NAMALWA (cell line): Measurements from ENCODE around the gene PPIH.
"Not testable (repeated sequence)": the region's sequence is repeated elsewhere in the genome, so short reads cannot be mapped to it uniquely, and the experiment has no call there.

Experiments
- DNase-seq: peaks from one replicate; pipeline ENCODE4 v3.0.0-alpha.2; 2015; ENCODE audit warnings: low spot score

Gene PPIH

GRCh38 chr1:42682739-42683531 is 24.7 kb downstream of the PPIH start:
- DNase-seq = peak; percentile 71

DNA sequence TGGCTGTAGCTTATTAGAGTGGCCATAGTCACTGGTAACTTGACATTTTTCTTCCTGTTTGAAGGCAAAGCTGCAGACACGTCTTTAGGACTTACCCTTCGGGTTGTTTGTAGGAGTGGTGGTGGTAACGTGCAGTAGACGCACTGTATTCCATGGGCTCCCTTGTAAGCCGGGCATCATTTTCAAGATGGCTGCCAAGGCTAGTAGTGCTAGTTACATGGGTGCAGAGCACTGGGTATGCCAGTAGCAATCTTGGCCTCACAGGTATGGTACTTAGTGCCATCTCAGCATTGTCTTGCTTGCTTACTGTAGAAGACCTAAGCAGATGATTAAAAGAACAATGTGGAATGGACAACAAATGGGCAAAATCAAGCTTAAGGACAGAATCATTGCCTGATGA is 25.9 kb downstream of the PPIH start:
- peak; percentile 61 for DNase-seq

DNA sequence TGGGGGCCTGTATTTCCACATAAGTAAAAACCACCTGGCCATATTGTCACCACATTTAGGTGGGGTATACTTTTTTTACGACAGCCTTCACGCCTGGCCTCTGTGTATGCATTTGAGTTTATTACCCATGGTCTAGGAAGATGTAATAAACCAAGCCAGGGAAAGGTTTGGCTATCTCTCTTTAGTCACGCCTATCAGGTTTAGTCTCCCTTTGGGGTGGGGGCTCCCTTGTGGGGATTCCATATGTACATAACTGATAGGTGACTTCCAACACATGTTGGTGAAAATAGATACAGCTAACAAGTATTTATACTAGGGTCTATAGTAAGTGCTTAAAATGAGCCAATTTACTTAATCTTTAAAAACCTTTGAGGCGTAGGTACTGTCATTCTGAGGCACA is 28.2 kb downstream of the PPIH start:
- DNase-seq = no peak

- no peak for DNase-seq
Measured at GRCh38 chr1:42689912-42690311, 31.7 kb downstream of the PPIH start.

DNA sequence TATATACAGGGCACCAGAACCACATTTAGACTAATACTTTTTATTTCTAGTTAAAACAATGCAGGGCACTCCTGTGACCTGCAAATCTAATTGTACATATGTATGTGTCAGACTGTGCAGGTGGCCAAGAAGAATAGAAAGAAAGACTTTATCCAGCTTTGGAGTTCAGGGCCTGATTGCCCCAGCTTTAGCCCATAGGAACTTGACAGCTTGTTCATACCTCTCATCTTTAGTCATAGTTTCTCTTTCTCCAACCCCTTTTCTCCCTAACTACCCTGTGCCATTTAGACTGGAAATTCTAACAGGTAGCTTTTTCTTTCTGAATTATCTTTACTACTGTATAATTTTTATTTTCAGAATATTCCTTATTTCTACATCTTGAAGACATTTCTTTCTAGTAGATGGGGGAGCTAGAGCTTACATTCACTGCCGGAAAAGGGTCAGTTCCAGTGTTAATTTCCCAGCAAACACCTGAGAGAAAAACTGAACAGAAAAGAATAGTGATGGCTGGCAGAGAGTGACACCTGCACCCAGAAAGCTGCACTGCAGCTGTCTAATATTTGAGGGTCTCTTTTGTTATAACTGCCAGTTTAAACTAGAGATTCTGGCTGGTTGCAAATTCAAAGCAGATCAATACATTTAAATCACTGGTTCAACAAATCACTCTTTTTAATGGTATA is 32.4 kb downstream of the PPIH start:
- DNase-seq = no peak

GRCh38 chr1:42691157-42691498 is 32.9 kb downstream of the PPIH start:
- no peak for DNase-seq

DNA sequence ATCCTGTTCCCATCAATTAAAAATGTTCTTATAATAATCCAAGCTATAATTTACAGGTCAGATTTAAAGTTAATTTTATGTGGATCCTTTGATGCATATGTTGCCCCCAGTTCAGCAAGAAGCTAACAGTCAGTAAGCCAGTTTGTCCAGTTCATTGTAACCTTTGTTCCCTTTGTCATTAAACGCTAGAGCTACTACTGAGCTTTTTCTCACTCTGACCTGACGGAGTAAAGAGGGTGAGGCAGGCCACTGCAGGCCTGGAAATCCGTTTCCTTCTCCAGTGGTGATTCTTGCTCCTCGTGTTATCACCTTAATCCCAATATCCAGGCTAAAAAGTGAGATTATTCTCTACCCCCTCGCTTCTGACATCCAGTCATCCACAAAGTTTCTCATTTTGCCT is 34.2 kb downstream of the PPIH start:
- no peak for DNase-seq

DNA sequence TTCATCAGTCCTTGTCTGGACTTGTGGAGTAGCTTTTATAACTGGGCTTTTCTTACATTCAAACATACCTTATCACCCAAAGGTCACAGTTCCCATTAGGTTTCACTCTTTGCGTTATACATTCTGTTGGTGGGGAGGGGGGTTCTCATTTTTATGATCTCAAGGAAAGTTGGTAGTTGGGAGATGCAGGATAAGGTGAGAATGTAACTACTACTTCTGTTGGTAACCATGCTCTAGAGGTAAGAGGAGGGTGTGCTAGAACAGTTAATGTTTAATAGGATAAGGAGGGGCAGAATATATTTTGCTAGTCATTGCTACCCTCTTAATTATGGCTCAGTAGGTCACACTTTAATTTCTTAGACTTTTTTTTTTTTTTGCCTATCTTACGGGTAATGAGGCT is 34.7 kb downstream of the PPIH start:
- no peak for DNase-seq

DNA sequence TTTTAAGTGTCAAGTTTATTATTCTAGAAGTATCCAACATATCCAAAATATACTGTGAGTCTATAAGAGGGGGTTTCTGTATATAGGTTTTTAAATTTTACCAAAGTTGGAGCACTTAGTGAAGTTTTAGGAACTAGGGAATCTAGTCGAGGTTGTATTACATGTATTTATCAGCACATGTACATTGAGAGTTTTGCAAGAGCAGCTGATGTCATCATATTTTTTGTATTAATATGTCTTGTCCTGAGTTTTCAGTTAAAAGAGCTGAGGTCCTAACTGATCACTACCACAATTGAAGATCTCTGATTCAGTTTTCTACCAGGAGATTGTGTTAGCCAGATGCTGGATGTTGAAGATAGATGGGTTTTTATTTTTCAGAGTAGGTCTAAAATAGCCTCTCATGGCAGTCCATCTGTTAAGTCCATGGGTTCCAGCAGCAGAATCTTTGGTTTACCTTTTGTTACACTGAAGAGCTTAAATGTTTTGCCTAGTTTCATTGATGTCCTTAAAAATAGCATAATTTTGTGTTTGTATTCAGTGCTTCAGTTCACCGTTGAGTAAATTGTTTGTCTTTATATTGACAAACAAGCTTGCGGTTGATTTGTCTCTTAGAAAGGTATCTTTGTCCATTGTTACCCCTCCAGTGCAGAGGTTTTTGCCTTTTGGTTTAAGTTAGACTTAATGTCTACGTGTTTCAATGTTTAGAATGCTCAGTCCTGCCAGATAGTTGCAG is 40.0 kb downstream of the PPIH start:
- DNase-seq = no peak

- DNase-seq = no peak
Measured at GRCh38 chr1:42700006-42700405, 41.8 kb downstream of the PPIH start.

DNA sequence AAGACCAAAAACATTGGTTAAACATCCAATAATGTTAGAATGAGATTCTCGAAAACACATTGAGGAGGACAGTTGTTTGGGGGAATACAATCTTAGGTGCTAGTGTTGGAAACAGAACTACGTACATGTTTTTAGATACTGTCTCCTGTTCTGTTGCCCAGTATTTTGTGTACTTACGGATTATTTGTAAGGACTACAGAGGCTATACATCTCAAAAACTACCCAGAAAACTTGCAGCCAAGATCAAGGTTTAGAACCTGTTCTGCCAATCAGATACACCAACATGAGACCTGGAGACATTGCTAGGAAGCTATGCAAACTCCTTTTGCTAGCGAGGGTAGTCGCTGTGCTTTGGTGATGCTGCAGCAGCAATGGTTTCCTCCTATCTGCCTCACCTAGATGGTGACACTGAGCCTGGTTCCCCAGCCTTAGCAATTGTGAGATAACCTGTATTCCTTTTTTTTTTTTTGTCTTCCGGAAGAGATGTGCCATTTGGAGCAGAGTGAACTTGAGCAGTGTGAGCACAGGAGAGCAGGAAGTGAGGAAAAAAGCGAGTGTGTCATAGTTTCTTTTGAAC is 45.8 kb downstream of the PPIH start:
- peak; percentile 25 for DNase-seq

DNA sequence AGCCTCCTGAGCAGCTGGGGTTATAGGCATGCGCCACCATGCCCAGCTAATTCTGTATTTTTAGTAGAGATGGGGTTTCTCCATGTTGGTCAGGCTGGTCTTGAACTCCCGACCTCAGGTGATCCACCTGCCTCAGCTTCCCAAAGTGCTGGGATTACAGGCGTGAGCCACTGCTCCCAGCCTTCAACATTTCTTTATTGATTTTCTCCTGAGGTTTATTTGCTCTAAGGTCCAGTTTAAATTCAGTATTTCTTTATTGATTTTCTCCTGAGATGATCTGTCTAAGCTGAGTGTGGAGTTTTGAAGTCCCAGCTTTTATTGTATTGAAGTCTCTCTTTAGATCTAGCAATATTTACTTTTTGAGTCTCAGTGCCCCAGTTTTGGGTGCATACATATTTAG is 54.6 kb downstream of the PPIH start:
- DNase-seq = not testable (repeated sequence)

GRCh38 chr1:42713293-42713692 is 55.1 kb downstream of the PPIH start:
- DNase-seq = no peak

GRCh38 chr1:42714441-42714840 is 56.2 kb downstream of the PPIH start:
- not testable (repeated sequence) for DNase-seq

DNA sequence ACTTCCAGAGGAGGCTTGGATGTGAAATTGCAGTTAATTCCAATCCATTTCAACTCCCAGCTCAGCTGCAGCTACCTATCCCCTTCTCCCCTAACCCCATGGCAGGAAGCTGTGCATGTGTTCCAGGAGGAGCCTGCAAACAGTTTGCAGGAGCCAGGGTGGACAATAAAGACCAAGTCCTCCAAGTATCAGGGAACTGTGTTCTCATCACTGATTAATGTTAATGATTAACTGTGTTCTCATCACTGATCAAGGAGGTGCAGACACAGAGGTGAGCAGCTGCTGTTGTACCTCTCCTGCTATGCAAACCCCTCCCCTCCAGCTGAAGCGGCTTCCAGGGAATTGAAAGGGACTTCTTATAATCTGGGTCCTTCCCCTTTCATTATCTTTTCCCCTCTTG is 62.6 kb downstream of the PPIH start:
- DNase-seq = no peak

DNA sequence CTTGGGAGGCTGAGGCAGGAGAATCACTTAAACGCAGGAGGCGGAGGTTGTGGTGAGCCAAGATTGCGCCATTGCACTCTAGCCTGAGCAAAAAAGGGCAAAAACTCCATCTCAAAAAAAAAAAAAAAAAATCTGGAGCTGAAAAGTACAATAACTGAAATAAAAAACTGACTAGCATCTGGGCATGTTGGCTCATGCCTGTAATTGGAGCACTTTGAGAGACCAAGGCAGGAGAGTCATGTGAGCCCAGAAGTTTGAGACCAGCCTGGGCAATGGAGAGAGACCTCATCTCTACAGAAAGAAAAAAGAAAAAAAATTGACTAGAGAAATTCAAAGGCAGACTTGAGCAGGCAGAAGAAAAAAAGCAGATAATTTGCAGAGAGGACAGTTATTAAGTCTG is 63.7 kb downstream of the PPIH start:
- no peak for DNase-seq

DNA sequence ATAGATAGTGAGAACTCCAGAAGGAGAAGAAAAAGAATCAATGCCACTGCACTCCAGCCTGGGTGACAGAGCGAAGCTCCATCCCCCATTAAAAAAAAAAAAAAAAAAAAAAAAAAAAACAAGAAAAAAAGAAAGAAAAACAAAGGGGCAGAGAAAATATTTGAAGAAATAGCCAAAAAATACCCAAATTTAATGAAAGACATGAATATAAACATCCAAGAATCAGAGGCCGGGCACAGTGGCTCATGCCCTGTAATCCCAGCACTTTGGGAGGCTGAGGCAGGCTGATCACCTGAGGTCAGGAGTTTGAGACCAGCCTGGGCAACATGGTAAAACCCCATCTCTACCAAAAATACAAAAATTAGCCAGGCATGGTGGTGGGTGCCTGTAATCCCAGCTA is 64.2 kb downstream of the PPIH start:
- DNase-seq = not testable (repeated sequence)

GRCh38 chr1:42723511-42723910 is 65.3 kb downstream of the PPIH start:
- no peak for DNase-seq

DNA sequence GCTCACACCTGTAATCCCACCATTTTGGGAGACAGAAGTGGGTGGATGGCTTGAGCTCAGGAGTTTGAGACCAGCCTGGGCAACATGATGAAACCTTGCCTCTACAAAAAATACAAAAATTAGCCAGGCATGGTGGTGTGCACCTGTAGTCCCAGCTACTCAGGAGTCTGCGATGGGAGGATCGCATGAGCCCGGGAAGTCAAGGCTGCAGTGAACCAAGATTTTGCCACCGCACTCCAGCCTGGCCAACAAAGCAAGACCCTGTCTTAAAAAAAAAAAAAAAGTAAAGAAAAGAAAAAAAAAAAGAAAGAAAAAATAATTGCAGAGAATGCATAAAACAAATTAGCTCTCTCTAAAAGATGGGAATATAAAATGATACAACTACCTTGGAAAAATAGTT is 67.6 kb downstream of the PPIH start:
- DNase-seq = not testable (repeated sequence)
